OCI-LY1 (cell line): ENCODE results near the gene THRA.

Experiments
- H2AFZ ChIP-seq: fragments of 200-600 bp; sonication (generic), shearing (Covaris generic); 2 replicates; pipeline ENCODE4 v1.6.0; 2014; ENCODE audit warnings: antibody characterized with exemption, mild to moderate bottlenecking, low read length
- H3F3A ChIP-seq: fragments of 200-600 bp; sonication (generic), shearing (Covaris generic); 2 replicates; pipeline ENCODE4 v1.6.0; 2014; ENCODE audit warnings: mild to moderate bottlenecking, antibody characterized with exemption, low read length, moderate library complexity; ENCODE audit not compliant: insufficient read depth
- H3K27ac ChIP-seq: fragments of 200-600 bp; sonication (generic); 2 replicates; pipeline ENCODE4 v1.5.1; 2014; ENCODE audit warnings: low read length, mixed run types, mild to moderate bottlenecking, low read depth; ENCODE audit not compliant: poor library complexity, severe bottlenecking
- H3K27me3 ChIP-seq: fragments of 200-600 bp; sonication (generic); 2 replicates; pipeline ENCODE4 v1.6.0; 2014; ENCODE audit warnings: antibody characterized with exemption, mild to moderate bottlenecking, low read length, moderate library complexity; ENCODE audit not compliant: insufficient read depth
- H3K36me3 ChIP-seq: fragments of 200-600 bp; sonication (generic); 2 replicates; pipeline ENCODE4 v1.6.1; 2014; ENCODE audit warnings: mild to moderate bottlenecking, antibody characterized with exemption, low read length, moderate library complexity, mixed read lengths; ENCODE audit not compliant: insufficient read depth
- H3K4me1 ChIP-seq: fragments of 200-600 bp; sonication (generic); 2 replicates; pipeline ENCODE4 v1.5.1; 2014; ENCODE audit warnings: mild to moderate bottlenecking, low read length, moderate library complexity; ENCODE audit not compliant: insufficient read depth, severe bottlenecking
- H3K4me2 ChIP-seq: fragments of 200-600 bp; sonication (generic), shearing (Covaris generic); 2 replicates; pipeline ENCODE4 v1.6.1; 2014; ENCODE audit warnings: low read length
- H3K4me3 ChIP-seq: fragments of 200-600 bp; sonication (generic); 2 replicates; pipeline ENCODE4 v1.5.1; 2014; ENCODE audit warnings: low read length, low read depth, mild to moderate bottlenecking, mixed read lengths; ENCODE audit not compliant: poor library complexity, severe bottlenecking
- H3K79me2 ChIP-seq: fragments of 200-600 bp; shearing (Covaris generic); 2 replicates; pipeline ENCODE4 v1.6.1; 2016; ENCODE audit warnings: mixed run types, low read length, mixed read lengths; ENCODE audit not compliant: insufficient read depth
- H3K9ac ChIP-seq: fragments of 200-600 bp; sonication (generic), shearing (Covaris generic); 2 replicates; pipeline ENCODE4 v1.6.1; 2014; ENCODE audit warnings: mild to moderate bottlenecking, low read length, mixed read lengths
- H3K9me2 ChIP-seq: fragments of 200-600 bp; sonication (generic), shearing (Covaris generic); 2 replicates; pipeline ENCODE4 v1.6.1; 2014; ENCODE audit warnings: low read depth, mild to moderate bottlenecking, low read length, mixed read lengths
- H3K9me3 ChIP-seq: fragments of 200-600 bp; shearing (Covaris generic); 2 replicates; pipeline ENCODE4 v1.6.1; 2014; ENCODE audit warnings: low read length, mixed read lengths
- H4K20me1 ChIP-seq: fragments of 200-600 bp; sonication (generic), shearing (Covaris generic); 2 replicates; pipeline ENCODE4 v1.6.0; 2016; ENCODE audit warnings: mild to moderate bottlenecking, low read length; ENCODE audit not compliant: insufficient read depth
- EZH2 ChIP-seq: fragments of 200-600 bp; sonication (generic), shearing (Covaris generic); IDR thresholded peaks from 2 replicates; pipeline ENCODE4 v1.8.0; 2017; ENCODE audit warnings: borderline replicate concordance, mixed run types, mild to moderate bottlenecking, antibody characterized with exemption, low read length, moderate library complexity, mixed read lengths
- TF ChIP-seq, protein P1 (sequence below): fragments of 200-600 bp; sonication (generic), shearing (Covaris generic); IDR thresholded peaks from 2 replicates; pipeline ENCODE4 v1.5.1; 2017; ENCODE audit warnings: mild to moderate bottlenecking, antibody characterized with exemption, low read length, moderate library complexity, mixed read lengths

THRA gene, protein sequence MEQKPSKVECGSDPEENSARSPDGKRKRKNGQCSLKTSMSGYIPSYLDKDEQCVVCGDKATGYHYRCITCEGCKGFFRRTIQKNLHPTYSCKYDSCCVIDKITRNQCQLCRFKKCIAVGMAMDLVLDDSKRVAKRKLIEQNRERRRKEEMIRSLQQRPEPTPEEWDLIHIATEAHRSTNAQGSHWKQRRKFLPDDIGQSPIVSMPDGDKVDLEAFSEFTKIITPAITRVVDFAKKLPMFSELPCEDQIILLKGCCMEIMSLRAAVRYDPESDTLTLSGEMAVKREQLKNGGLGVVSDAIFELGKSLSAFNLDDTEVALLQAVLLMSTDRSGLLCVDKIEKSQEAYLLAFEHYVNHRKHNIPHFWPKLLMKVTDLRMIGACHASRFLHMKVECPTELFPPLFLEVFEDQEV

DNA sequence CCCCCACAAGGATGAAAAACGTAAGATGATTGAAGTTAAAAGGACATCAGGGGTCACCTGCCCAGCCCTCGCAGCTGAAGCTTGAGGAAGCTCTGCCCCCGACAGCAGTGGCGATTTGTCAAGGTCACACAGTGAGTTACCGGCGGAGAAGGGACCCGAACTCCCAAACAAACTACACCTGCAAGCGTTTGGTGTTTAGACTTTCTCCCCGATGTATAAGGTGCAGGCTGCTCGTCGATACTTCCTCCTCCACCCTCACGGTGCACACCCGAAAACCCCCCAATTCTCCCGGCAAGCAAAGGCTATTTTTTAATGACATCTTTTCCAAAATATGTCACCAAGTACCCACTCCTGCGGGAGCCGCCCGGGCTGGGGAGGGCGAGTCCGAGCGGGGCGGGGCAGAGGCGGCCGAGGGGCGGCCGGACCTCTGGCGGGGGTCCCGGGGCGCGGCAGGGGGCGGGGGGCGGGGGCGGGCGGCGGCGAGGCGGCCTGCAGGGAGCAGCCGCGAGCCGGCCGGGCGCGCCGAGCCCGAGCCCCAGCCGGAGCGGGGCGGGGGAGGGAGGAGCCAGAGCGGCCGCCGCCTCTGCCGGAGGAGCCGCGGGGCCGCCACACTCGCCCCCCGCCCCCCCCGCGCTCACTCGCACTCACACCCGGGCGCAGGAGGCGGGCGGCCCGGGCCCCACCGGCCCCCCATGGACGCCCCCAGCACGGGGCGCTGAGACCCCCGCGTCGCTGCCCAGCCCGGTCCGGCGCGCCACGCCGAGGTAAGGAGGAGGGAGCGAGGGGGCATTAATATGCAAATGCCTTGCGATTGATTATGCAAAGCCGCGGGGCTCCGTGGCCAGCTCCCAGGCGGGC lies at the start of gene THRA:
Gene THRA (plus strand): TSS at position 637 of the 858 bp plus-strand sequence. CDS start 11,524 bp downstream, outside the sequence.
- H3K36me3 ChIP-seq: no peaks in the 10 kb centered on the region
- TF ChIP-seq EZH2: no peak
- TF ChIP-seq, protein P1, sequence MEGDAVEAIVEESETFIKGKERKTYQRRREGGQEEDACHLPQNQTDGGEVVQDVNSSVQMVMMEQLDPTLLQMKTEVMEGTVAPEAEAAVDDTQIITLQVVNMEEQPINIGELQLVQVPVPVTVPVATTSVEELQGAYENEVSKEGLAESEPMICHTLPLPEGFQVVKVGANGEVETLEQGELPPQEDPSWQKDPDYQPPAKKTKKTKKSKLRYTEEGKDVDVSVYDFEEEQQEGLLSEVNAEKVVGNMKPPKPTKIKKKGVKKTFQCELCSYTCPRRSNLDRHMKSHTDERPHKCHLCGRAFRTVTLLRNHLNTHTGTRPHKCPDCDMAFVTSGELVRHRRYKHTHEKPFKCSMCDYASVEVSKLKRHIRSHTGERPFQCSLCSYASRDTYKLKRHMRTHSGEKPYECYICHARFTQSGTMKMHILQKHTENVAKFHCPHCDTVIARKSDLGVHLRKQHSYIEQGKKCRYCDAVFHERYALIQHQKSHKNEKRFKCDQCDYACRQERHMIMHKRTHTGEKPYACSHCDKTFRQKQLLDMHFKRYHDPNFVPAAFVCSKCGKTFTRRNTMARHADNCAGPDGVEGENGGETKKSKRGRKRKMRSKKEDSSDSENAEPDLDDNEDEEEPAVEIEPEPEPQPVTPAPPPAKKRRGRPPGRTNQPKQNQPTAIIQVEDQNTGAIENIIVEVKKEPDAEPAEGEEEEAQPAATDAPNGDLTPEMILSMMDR: no peak; the same call in 1 of the 2 replicates

DNA sequence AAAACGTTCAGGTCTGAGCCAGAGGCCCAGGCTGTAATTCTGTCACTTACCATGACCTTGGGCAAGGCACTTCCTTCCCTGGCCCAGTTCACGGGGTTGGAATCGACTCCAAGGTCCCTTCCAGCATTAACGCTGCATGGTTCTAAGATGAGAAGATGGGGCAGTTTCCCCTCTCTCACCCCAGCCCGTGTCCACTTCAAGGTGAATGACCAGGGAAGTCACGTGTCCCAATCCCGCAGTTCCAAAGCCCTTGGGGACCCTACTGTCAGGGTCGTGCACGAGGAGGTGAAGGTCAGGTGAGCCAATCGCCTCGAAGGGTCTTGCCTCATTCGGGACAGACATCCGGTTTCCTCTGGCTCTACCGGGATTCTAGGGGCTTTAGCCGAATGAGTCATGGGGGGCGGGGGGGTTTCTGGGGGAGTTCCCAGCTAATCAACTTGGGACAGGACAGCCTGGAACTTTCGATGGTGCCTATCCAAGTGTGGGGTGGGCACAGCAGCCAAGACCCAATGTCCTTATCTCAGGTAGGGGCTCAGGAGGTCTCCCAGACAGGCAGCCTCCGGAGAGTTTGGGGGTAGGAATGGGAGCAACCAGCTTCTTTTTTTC lies 48.3 kb upstream of the THRA start:
- H3K27me3 ChIP-seq: no peaks in the 10 kb centered on the region
- no peak overlapping the region for H3K4me3 ChIP-seq
- 0 out of 2 replicates have a peak, but pooled peaks cover 6% of the 10 kb centered on the region for H3K36me3 ChIP-seq
- no peaks in the 10 kb centered on the region for H3K9me2 ChIP-seq
- H3K79me2 ChIP-seq: no peaks in the 10 kb centered on the region
- H3K4me1 ChIP-seq: no peaks in the 10 kb centered on the region
- H3K27ac ChIP-seq: no peak overlapping the region
- no peak overlapping the region for H3K9ac ChIP-seq
- no peaks in the 10 kb centered on the region for H3F3A ChIP-seq
- no peaks in the 10 kb centered on the region for H4K20me1 ChIP-seq
- H3K9me3 ChIP-seq: no peaks in the 10 kb centered on the region
- no peak overlapping the region for H2AFZ ChIP-seq
- no peak overlapping the region for H3K4me2 ChIP-seq
- TF ChIP-seq, protein P1: no peak
- TF ChIP-seq EZH2: no peak

More for the DNA sequence above, at the start of gene THRA:
- H3K79me2 ChIP-seq: no peaks in the 10 kb centered on the region
- H3F3A ChIP-seq: no peaks in the 10 kb centered on the region
- peaks cover 9% of the 10 kb centered on the region for H3K27me3 ChIP-seq
- H2AFZ ChIP-seq: 0 out of 2 replicates have a peak within 1 kb of the TSS, but pooled peaks have one; percentile 26
- no peaks in the 10 kb centered on the region for H4K20me1 ChIP-seq
- H3K9me3 ChIP-seq: no peaks in the 10 kb centered on the region
- H3K27ac ChIP-seq: no peak within 1 kb of the TSS
- H3K4me3 ChIP-seq: peak within 1 kb of the TSS; percentile 86
- peaks cover 30% of the 10 kb centered on the region for H3K4me1 ChIP-seq
- no peaks in the 10 kb centered on the region for H3K9me2 ChIP-seq
- peak within 1 kb of the TSS; percentile 85 for H3K9ac ChIP-seq
- H3K4me2 ChIP-seq: peak within 1 kb of the TSS; percentile 82
